ENCODE measurements around the gene DMD. TPM values are rescaled to one million over a fixed set of nuclear protein-coding genes. Genes with fewer than 3 reads are reported as not detected.

Gene DMD
- total RNA-seq, 1 experiment from 2014 or later: 2.2 TPM

- intact Hi-C loops (cut with micrococcal nuclease; ENCODE audit: unreplicated experiment) (no loop called here), in situ Hi-C loops (cut with HindIII; ENCODE audit: low pct_unique_long_range_greater_than_20kb, low sequenced_read_pairs) (no loop called here)
- DNase-seq (ENCODE audit: low read depth, low spot score): no peak
- no TSS peak for BruUV-seq (replicated peaks)
- Histone ChIP-seq H3K27ac (ENCODE audit: low read length) (no peak overlapping the region), H3K27me3 (ENCODE audit: control insufficient read depth, insufficient read depth, low read length) (no peaks in the 10 kb centered on the region), H3K4me1 (ENCODE audit: control insufficient read depth, insufficient read depth, low read length) (no peaks in the 10 kb centered on the region), H3K4me3 (ENCODE audit: low read depth in 2 of 2, low read length in 2 of 2) (no peak overlapping the region), H3K9me3 (ENCODE audit: control insufficient read depth, insufficient read depth, low read depth, low read length) (no peaks in the 10 kb centered on the region), H3K36me3 (ENCODE audit: control insufficient read depth, insufficient read depth, low read length) (no peaks in the 10 kb centered on the region)
- POLR2A ChIA-PET: no interaction called here
- TF ChIP-seq CTCF (IDR thresholded peaks at IDR 0.05) (no peak), POLR2AphosphoS5 (IDR thresholded peaks at IDR 0.05; ENCODE audit: low read depth, low read length) (no peak), REST (IDR thresholded peaks at IDR 0.05; ENCODE audit: insufficient read depth in 1 of 2, low read depth in 2 of 2, low read length in 1 of 2) (no peak), TCF7L2 (IDR thresholded peaks at IDR 0.05; ENCODE audit: low read depth, low read length) (no peak), SIN3A (IDR thresholded peaks at IDR 0.05; ENCODE audit: borderline replicate concordance, insufficient read depth, low read depth, low read length) (no peak)
- no peak for ATAC-seq
- CTCF ChIA-PET: no interaction called here
Observed at GRCh38 chrX:32545101-32545500, 666.2 kb downstream of the DMD start.

GRCh38 chrX:32538554-32538953 lies 672.8 kb downstream of the DMD start:
- H3K4me3 ChIP-seq (ENCODE audit: low read depth in 2 of 2, low read length in 2 of 2): no peak overlapping the region
- POLR2A ChIA-PET: no interaction called here

More at GRCh38 chrX:32538554-32538953, 672.8 kb downstream of the DMD start:
- Histone ChIP-seq H3K9me3 (ENCODE audit: control insufficient read depth, insufficient read depth, low read depth, low read length) (no peaks in the 10 kb centered on the region), H3K4me1 (ENCODE audit: control insufficient read depth, insufficient read depth, low read length) (no peaks in the 10 kb centered on the region), H3K27ac (ENCODE audit: low read length) (no peak overlapping the region), H3K27me3 (ENCODE audit: control insufficient read depth, insufficient read depth, low read length) (no peaks in the 10 kb centered on the region), H3K36me3 (ENCODE audit: control insufficient read depth, insufficient read depth, low read length) (no peaks in the 10 kb centered on the region)
- TF ChIP-seq POLR2AphosphoS5 (IDR thresholded peaks at IDR 0.05; ENCODE audit: low read depth, low read length) (no peak), REST (IDR thresholded peaks at IDR 0.05; ENCODE audit: insufficient read depth in 1 of 2, low read depth in 2 of 2, low read length in 1 of 2) (no peak), CTCF (IDR thresholded peaks at IDR 0.05) (no peak), SIN3A (IDR thresholded peaks at IDR 0.05; ENCODE audit: borderline replicate concordance, insufficient read depth, low read depth, low read length) (no peak), TCF7L2 (IDR thresholded peaks at IDR 0.05; ENCODE audit: low read depth, low read length) (no peak)
- BruUV-seq (replicated peaks): no TSS peak
- DNase-seq (ENCODE audit: low read depth, low spot score): no peak
- CTCF ChIA-PET: no interaction called here
- intact Hi-C loops (cut with micrococcal nuclease; ENCODE audit: unreplicated experiment) (no loop called here), in situ Hi-C loops (cut with HindIII; ENCODE audit: low pct_unique_long_range_greater_than_20kb, low sequenced_read_pairs) (no loop called here)
- no peak for ATAC-seq

Data from Panc1 (cell line).